Left lung (tissue), 10 donors: ENCODE data around the gene MARK2. TPM values are rescaled to one million over a fixed set of nuclear protein-coding genes. Genes with fewer than 3 reads are reported as not detected.

Source experiments
- ATAC-seq: fragments of 200-7000 bp; cut with Tn5 transposase; one replicate; pipeline ENCODE4 v1.9.1; 2020; ENCODE audit warnings: moderate library complexity
- DNase-seq, 4 donors: peaks; one replicate each; pipeline ENCODE4 v3.0.0-alpha.2; 2013 to 2020
- H3K27ac ChIP-seq, 2 donors: fragments of 200-600 bp; sonication (generic) in 1 of 2; one replicate each; pipeline versions ENCODE4 v1.5.0 to v1.8.0; 2020 to 2021
- H3K27me3 ChIP-seq, 2 donors: fragments of 200-600 bp; sonication (generic) in 1 of 2; one replicate each; pipeline versions ENCODE4 v1.5.0 to v1.8.0; 2020 to 2021
- H3K36me3 ChIP-seq, 2 donors: fragments of 200-600 bp; sonication (generic) in 1 of 2; one replicate each; pipeline versions ENCODE4 v1.5.0 to v1.8.0; 2020 to 2021
- H3K4me1 ChIP-seq, 2 donors: fragments of 200-600 bp; one replicate each; pipeline ENCODE4 v1.8.0; 2021
- H3K4me3 ChIP-seq, 2 donors: fragments of 200-600 bp; sonication (generic) in 1 of 2; one replicate each; pipeline versions ENCODE4 v1.5.0 to v1.8.0; 2020 to 2021; ENCODE audit warnings: mild to moderate bottlenecking in 1 of 2
- H3K9me3 ChIP-seq, 2 donors: fragments of 200-600 bp; sonication (generic) in 1 of 2; one replicate each; pipeline versions ENCODE4 v1.5.0 to v1.8.0; 2020 to 2021
- CTCF ChIP-seq, 2 donors: fragments of 200-600 bp; sonication (generic) in 1 of 2; IDR thresholded peaks; one replicate each; pipeline versions ENCODE4 v1.5.0 to v1.8.0; 2021; ENCODE audit warnings: antibody characterized with exemption in 2 of 2
- intact Hi-C, 2 donors: fragments of 100-400 bp; cut with DNase I; formaldehyde crosslinking; loops; one replicate each; pipeline versions ENCODE4 v1.11.2 to v1.14.2; 2022
- polyA plus RNA-seq, 6 donors: library from polyadenylated mRNA; unstranded; fragments of 120-200 nt; gene quantifications; one replicate each; pipeline ENCODE4 v1.2.1, GENCODE V29; 2013; ENCODE audit not compliant: insufficient read length in 6 of 6
- total RNA-seq, 2 donors: library from RNA; stranded (reverse); fragmentation: NEBNext Ultra II Directional; extraction: Animal tissue kit (Norgen Biotek cat#: 25700); gene quantifications; one replicate each; pipeline ENCODE4 v1.2.1, GENCODE V29; 2021
- donor health status: DM: no; HTN: yes; CAD: no.
- donor health status: DM: no; HTN: no; CAD: no.

Gene MARK2
- total and polyA plus RNA-seq, 8 donors: 29.0 to 45.5 (median 33.6) TPM

DNA sequence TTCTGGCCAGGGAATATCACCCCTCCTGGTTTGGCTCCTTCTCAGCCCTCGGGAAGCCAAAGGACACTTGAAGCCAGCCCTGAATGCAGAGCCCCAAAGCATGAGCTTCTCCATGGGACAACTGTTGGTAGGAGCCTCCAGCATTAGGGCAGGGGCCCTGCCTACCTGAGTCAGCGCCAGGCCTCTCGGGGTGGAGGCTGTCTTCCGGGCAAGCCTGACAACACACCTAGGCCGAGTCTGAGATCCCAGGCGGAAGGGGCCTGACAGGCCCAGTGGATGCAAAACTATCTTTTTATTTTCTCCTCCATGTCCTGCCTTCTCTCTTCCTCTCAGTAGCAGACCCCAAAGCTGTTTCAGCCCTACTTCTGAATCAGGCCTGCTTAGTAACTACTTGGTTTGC, 50.4 kb downstream of the MARK2 start:
- no peaks in the 10 kb centered on the region for H3K9me3 ChIP-seq
- DNase-seq (peak in 1 of 4 donors; percentile 83), ATAC-seq (peak; percentile 48)
- no peaks in the 10 kb centered on the region for H3K27me3 ChIP-seq
- intact Hi-C loops: no loop called here
- H3K4me1 ChIP-seq: peaks cover 22 to 83% of the 10 kb centered on the region in 2 donors
- no peak for TF ChIP-seq CTCF (IDR thresholded peaks at IDR 0.05)
- peak overlapping the region; percentile 75 to 93 for H3K27ac ChIP-seq
- H3K4me3 ChIP-seq: peak overlapping the region in 1 of 2 donors; percentile 41
- peaks cover 0 to 5% of the 10 kb centered on the region in 2 donors for H3K36me3 ChIP-seq

GRCh38 chr11:63890368-63890767, 51.5 kb downstream of the MARK2 start:
- intact Hi-C loops: no loop called here
- Histone ChIP-seq H3K27ac (peak overlapping the region in 1 of 2 donors; percentile 93), H3K4me1 (peaks cover 22 to 72% of the 10 kb centered on the region in 2 donors), H3K36me3 (peaks cover 0 to 15% of the 10 kb centered on the region in 2 donors), H3K27me3 (no peaks in the 10 kb centered on the region), H3K4me3 (no peak overlapping the region), H3K9me3 (no peaks in the 10 kb centered on the region)
- ATAC-seq (no peak), DNase-seq (no peak)
- no peak for TF ChIP-seq CTCF (IDR thresholded peaks at IDR 0.05)

DNA sequence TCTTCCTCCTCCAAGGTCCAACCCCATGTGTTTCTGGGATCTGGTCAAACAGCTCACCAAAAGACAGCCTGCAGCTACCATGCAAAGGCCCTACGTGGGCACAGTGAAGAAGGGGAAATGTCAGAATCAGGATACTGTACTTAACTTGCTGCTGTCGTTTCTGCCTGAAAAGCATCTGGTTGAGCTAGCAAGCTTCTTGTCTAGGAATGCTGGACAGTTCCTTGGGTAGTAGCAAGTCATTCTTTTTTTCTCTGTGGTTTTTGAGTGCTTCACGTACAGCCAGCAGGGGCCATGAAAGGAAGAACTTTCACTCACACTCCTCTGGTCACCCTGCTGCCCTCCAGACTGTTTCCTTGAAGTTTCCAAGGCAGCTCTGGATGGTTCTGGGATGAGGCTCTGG, 53.3 kb downstream of the MARK2 start:
- ATAC-seq (no peak), DNase-seq (no peak)
- H3K27me3 ChIP-seq: no peaks in the 10 kb centered on the region
- peak overlapping the region in 1 of 2 donors; percentile 31 for H3K27ac ChIP-seq
- H3K4me1 ChIP-seq: peaks cover 19 to 58% of the 10 kb centered on the region in 2 donors
- H3K36me3 ChIP-seq: peaks cover 0 to 34% of the 10 kb centered on the region in 2 donors
- no peak for TF ChIP-seq CTCF (IDR thresholded peaks at IDR 0.05)
- intact Hi-C loops: no loop called here
- no peaks in the 10 kb centered on the region for H3K9me3 ChIP-seq
- H3K4me3 ChIP-seq: no peak overlapping the region

GRCh38 chr11:63893355-63893754, 54.4 kb downstream of the MARK2 start:
- no peaks in the 10 kb centered on the region for H3K9me3 ChIP-seq
- H3K4me3 ChIP-seq: no peak overlapping the region
- intact Hi-C loops: no loop called here
- H3K4me1 ChIP-seq: peaks cover 9 to 46% of the 10 kb centered on the region in 2 donors
- TF ChIP-seq CTCF (IDR thresholded peaks at IDR 0.05): no peak
- no peak overlapping the region for H3K27ac ChIP-seq
- ATAC-seq (no peak), DNase-seq (no peak)
- H3K27me3 ChIP-seq: no peaks in the 10 kb centered on the region
- peaks cover 0 to 45% of the 10 kb centered on the region in 2 donors for H3K36me3 ChIP-seq

GRCh38 chr11:63896071-63896470, 57.2 kb downstream of the MARK2 start:
- no peak for TF ChIP-seq CTCF (IDR thresholded peaks at IDR 0.05)
- peak; percentile 69 for ATAC-seq
- intact Hi-C loops: no loop called here
- Histone ChIP-seq H3K27ac (no peak overlapping the region), H3K27me3 (no peaks in the 10 kb centered on the region), H3K4me1 (peaks cover 0 to 19% of the 10 kb centered on the region in 2 donors), H3K4me3 (no peak overlapping the region), H3K9me3 (no peaks in the 10 kb centered on the region), H3K36me3 (peaks cover 0 to 72% of the 10 kb centered on the region in 2 donors)
- peak in 1 of 4 donors; percentile 72 for DNase-seq
